NOMO-1 treated with DMSO at 0.1 percent for 48 hours (cell line): ENCODE results near the gene SCMH1.
"Not testable (repeated sequence)": the region's sequence is repeated elsewhere in the genome, so short reads cannot be mapped to it uniquely, and the experiment has no call there.

Experiments
- DNase-seq: peaks from one replicate; lab custom pipeline; 2025; ENCODE audit not compliant: unreplicated experiment; lab: John Stamatoyannopoulos, UW

Gene SCMH1

GRCh38 chr1:41158147-41158875 is 83.8 kb downstream of the SCMH1 start:
- no peak for DNase-seq

- DNase-seq: no peak
Measured at GRCh38 chr1:41155105-41155504, 87.0 kb downstream of the SCMH1 start.

GRCh38 chr1:41153750-41154274 is 88.3 kb downstream of the SCMH1 start:
- DNase-seq: no peak

- no peak for DNase-seq
Measured at GRCh38 chr1:41152622-41153044, 89.5 kb downstream of the SCMH1 start.

- no peak for DNase-seq
Measured at GRCh38 chr1:41151846-41152245, 90.3 kb downstream of the SCMH1 start.

- DNase-seq: no peak
Measured at GRCh38 chr1:41149570-41149969, 92.5 kb downstream of the SCMH1 start.

- no peak for DNase-seq
Measured at GRCh38 chr1:41144285-41144684, 97.8 kb downstream of the SCMH1 start.

GRCh38 chr1:41138549-41138948 is 103.6 kb downstream of the SCMH1 start:
- DNase-seq: no peak

GRCh38 chr1:41135196-41135947 is 106.7 kb downstream of the SCMH1 start:
- DNase-seq: no peak

- DNase-seq: not testable (repeated sequence)
Measured at GRCh38 chr1:41134325-41134724, 107.8 kb downstream of the SCMH1 start.

GRCh38 chr1:41122851-41123518 is 119.1 kb downstream of the SCMH1 start:
- DNase-seq: no peak

- DNase-seq: no peak
Measured at GRCh38 chr1:41122148-41122547, 120.0 kb downstream of the SCMH1 start.

GRCh38 chr1:41118645-41119044 is 123.5 kb downstream of the SCMH1 start:
- DNase-seq: no peak

- not testable (repeated sequence) for DNase-seq
Measured at GRCh38 chr1:41117241-41117640, 124.9 kb downstream of the SCMH1 start.

- no peak for DNase-seq
Measured at GRCh38 chr1:41110736-41111135, 131.4 kb downstream of the SCMH1 start.

GRCh38 chr1:41110286-41110685 is 131.8 kb downstream of the SCMH1 start:
- DNase-seq: no peak

GRCh38 chr1:41109310-41110197 is 132.6 kb downstream of the SCMH1 start:
- DNase-seq: peak; percentile 48

- DNase-seq: no peak
Measured at GRCh38 chr1:41108696-41109275, 133.3 kb downstream of the SCMH1 start.

GRCh38 chr1:41103766-41104165 is 138.3 kb downstream of the SCMH1 start:
- DNase-seq: peak; percentile 15

GRCh38 chr1:41102653-41103052 is 139.5 kb downstream of the SCMH1 start:
- no peak for DNase-seq
